HG03139 (cell line): ENCODE results near the gene ARMH2.
"Not testable (repeated sequence)": the region's sequence is repeated elsewhere in the genome, so short reads cannot be mapped to it uniquely, and the experiment has no call there.

Experiments used
- ATAC-seq: cut with Tn5 transposase; IDR thresholded peaks from one replicate; pipeline ENCODE4 v1.9.1; 2021; ENCODE audit not compliant: unreplicated experiment

ARMH2 gene

DNA sequence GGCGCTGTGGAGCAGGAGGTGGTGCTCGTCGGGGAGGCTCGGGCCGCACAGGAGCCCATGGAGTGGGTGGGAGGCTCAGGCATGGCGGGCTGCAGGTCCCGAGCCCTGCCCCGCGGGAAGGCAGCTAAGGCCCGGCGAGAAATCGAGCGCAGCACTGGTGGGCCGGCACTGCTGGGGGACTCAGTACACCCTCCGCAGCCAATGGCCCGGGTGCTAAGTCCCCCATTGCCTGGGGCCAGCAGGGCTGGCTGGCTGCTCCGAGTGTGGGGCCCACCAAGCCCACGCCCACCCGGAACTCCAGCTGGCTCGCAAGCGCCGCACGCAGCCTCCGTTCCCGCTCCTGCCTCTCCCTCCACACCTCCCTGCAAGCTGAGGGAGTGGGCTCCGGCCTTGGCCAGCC is 32.7 kb downstream of the ARMH2 start:
- ATAC-seq, result not testable (repeated sequence)

DNA sequence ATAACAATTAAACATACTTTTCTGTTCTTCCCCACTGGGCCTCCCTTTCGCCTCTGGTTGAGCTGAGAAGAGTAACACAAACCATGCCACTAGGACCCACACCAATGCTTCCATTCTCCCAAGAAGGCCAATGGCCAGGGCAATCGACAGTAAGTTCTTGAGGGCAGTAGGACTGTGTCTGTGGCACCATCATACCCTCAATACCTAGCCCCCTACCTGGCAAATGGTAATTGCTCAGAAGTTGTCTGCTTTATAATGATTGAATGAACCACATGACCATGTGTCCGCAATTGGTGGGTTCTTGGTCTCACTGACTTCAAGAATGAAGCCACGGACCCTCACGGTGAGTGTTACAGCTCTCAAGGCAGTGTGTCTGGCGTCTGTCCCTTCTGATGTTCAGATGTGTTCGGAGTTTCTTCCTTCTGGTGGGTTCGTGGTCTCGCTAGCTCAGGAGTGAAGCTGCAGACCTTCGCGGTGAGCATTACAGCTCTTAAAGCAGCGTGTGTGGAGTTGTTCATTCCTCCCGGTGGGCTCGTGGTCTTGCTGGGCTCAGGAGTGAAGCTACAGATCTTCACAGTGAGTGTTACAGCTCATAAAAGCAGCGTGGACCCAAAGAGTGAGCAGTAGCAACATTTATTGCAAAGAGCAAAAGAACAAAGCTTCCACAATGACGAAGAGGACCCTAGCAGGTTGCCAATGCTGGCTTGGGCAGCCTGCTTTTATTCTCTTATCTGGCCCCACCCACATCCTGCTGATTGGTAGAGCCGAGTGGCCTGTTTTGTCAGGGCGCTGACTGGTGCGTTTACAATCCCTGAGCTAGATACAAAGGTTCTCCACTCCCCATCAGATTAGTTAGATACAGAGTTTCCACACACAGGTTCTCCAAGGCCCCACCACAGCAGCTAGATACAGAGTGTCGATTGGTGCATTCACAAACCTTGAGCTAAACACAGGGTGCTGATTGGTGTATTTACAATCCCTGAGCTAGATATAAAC is 33.6 kb downstream of the ARMH2 start:
- ATAC-seq, result not testable (repeated sequence)

DNA sequence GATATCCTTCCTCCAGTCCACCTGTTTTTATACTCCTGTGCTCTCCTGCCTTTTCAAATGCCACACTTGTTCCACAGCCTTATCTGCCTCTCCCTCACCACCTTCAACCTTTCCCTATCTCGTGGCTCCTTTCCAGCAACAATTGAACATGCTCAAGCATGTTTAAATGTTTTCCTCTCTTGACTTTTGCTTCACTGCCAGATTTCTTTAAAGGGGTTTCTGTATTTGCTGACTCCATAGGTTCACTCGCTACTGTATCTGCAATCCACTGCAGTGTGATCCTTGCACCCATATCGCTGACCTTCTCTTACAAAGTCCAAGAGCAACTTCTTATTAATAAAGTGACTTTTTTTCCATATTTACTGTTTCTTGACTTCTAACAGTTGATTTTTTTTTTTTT is 35.1 kb downstream of the ARMH2 start:
- ATAC-seq, result no peak

DNA sequence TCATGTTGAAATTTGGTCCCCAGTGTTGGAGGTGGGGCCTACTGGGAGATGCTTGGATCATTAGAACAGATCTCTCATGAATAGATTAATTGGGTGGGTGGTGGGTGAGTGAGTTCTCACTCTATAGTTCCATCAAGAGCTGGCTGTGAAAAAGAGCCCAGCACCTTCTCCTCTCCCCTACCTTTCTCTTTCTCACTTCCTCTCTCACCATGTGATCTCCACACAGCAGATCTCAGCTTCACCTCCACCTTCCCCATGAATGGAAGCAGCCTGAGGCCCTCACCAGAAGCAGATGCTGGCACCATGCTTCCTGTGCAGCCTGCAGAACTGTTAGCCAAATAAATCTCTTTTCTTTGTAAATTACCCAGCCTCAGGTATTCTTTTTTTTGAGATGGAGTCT is 36.9 kb downstream of the ARMH2 start:
- ATAC-seq, result no peak

DNA sequence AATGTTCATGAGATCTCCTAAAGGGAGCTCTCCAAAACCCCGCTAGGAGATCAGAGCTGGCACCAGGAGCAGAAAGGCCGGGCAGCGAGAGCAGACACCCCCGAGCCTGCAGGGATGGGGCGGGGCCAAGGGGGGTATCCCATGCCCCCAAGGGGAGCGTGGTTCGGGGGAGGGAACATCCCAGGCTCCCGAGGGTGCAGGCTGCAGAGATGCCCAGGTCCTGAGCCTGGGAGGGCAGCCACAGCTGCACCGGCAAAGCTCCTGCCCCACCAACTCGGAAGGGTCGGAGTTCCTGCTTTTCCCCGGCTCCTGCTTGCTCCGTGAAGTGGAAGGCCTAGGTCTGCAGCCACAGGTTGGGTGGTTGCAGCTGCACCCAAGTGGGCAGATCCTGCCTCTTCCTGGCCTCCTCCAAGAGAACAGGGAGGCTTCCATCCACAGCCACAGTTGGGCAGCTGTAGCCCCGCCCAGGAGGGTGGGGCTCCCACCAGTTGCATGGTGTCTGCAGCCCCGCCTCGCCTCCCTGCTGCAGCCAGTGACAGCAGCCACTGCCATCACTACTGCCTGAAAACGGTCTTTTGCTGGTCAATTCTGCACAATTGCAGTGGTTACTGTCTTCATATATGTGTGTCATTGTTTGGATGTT is 37.4 kb downstream of the ARMH2 start:
- ATAC-seq, result no peak

DNA sequence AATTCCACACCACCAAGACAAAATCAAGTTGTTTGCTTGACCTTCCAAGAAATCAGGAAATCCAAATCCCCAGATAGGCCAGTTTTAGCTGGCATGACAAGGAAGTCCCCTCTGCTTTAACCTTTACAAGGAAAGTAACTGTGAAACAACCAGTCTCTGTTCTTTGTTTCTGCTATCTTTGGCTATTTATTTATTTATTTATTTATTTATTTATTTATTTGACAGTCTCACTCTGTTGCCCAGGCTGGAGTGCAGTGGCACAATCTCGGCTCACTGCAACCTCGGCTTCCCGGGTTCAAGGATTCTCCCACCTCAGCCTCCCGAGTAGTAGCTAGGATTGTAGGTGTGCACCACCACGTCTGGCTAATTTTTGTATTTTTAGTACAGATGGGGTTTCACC is 38.5 kb downstream of the ARMH2 start:
- no peak for ATAC-seq

DNA sequence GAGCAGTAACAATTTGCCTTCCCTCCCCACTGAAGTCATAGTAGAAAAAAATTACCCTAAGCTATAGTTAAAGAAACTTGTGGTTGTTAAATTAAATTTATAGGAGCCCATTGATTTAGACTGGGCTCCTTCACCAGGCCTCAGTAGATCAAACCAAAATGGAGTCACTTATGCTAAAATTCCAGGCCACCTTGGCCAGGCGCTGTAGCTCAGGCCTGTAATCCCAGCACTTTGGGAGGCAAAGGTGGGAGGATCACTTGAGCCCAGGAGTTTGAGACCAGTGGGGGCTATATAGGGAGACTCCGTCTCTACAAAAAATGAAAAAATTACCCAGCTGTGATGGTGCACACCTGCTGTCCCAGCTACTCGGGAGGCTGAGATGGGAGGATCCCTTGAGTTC is 39.0 kb downstream of the ARMH2 start:
- ATAC-seq, result no peak

DNA sequence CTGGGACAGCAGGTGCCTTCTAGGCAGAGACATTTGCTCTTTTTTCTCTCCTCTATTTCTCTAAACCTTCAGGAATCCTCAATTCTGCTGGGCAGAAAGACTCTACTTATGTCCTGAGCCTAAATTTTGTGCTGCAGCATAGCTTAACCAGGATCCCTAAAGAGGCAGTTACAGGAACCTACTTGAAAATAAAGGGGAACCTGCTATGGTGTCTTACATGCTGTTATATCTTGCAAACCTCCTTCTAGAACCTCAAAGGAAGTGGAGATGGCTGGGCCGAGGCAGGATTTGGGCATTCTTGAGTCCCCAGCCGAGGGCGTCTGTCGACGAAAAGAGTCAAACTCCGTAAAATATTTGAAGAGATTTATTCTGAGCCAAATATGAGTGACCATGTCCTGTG is 41.1 kb downstream of the ARMH2 start:
- no peak for ATAC-seq

DNA sequence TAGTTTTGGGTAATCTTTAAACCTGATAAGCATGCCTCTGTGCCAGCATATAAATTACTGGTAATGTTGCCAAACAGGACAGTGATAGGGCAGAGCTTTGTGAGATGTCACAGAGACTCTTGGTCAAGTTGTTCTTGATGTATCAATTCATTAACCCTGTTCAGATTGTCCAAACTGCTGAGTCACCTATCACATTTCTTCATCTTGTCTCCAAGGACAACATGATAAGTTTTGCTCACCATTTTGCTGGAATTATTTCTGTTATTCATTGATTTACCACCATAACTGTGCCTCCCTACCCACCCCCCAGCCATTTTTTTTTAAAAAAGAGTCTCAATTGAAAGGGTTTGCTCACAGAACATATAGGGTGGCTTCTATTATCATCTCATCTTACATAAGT is 43.4 kb downstream of the ARMH2 start:
- no peak for ATAC-seq

DNA sequence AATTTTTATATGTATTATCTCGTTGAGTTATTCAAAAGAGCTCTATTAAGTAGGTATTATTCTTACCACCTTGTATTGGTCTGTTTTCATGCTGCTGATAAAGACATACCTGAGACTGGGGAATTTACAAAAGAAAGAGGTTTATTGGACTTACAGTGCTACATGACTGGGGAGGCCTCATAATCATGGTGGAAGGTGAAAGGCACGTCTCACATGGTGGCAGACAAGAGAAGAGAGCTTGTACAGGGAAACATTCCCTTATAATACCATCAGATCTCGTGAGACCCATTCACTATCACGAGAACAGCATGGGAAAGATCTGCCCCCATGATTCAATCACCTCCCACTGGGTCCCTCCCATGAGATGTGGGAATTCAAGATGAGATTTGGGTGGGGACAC is 44.3 kb downstream of the ARMH2 start:
- ATAC-seq, result not testable (repeated sequence)

DNA sequence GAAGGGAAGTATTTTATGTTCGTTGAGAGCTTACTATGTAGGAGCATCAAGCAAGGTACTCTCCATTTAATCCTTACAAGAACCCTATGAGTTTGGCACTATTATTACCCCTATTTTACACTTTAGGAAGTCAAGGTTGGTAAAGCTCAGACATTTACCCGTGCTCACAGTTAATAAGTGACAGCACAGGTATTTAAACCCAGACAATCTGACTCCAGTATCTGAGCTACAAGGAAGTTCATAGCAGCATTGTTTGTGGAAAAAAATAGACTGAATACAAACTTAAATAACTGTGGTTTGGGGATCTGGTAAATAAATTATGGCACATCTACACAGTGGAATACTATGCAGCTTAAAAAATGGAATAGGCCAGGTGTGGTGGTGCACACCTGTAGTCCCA is 45.2 kb downstream of the ARMH2 start:
- ATAC-seq, result no peak

DNA sequence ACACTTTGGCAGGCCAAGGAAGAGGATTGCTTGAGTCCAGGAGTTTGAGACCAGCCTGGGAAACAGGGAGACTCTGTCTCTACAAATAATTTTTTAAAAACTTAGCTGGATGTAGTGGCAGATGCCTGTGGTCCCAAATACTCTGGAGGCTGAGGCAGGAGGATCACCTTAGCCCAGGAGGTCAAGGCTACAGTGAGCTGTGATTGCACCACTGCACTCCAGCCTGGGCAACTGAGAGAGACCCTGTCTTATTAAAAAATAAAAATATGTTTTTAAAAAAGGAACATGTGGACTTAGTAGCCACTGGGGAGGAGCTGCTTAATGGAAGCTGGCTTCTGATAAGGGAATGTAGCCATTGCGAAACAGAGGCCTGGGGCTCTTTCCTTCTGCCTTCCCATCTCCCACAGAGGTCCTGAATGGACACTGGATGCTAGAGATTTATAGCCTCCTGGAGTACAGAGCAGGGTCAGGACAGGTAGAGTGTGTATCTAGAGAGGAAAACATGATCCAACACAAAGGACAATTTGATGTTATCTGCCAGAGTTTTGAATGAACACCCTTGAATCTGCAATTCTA is 45.7 kb downstream of the ARMH2 start:
- ATAC-seq, result no peak

DNA sequence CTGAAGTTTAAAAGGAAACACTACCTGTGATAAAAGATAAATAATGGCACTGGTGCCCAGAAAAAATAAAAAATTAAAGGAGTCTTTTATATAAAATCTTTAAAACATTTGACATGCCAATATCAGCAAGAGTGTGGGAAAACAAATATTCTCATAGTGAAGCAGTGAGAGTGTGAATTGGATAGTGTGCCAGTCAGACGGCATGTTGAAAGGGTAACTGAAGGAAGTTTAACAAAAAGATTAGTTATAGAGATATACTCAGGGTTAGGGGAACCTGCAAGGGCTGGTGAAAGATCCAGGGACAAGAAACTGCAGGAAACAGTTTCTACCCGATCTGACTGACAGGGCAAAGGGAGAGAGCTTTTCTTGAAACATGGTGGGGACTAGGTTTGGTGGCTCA is 46.2 kb downstream of the ARMH2 start:
- ATAC-seq, result no peak

DNA sequence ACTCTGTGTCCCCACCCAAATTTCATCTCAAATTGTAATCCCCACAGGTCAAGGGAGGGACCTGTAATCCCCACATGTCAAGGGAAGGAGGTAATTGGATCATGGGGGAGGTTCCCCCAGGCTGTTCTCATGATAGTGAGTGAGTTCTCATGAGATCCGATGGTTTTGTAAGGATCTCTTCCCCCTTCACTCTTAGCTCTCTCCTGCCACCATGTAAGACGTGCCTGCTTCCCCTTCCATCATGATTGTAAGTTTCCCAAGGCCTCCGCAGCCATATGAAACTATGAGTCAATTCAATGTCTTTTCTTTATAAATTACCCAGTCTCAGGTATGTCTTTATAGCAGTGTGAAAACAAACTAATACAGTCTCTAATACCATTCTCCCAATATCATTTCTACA is 47.8 kb downstream of the ARMH2 start:
- not testable (repeated sequence) for ATAC-seq

DNA sequence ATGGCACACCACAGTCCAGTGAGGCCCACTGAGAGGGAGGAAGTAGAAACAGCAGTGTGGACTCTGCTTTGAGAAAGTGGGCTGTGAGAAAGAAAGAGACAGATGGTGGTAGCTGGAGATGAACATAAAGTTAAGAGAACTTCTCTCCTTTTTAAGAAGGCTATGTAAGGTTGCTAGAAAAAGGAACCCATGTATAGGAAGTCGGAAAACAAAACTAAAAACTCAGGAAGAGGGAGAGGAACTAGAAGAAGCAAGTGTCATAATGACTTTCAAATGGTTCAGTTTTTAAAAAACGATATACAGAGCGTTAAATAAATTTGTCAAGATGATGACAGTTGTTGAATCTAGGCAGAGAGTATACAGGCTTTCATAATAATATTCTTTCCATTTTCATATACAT is 49.4 kb downstream of the ARMH2 start:
- no peak for ATAC-seq
